Measurements from ENCODE around the gene APCS.

- no peak for TF ChIP-seq CTCF (conservative IDR thresholded peaks at IDR 0.05 in 1 of 2, IDR thresholded peaks at IDR 0.05 in 1 of 2; ENCODE audit: extremely low read depth in 1 of 2, insufficient read depth in 1 of 2, low read depth in 1 of 2, low read length in 2 of 2)
- no peak for TF ChIP-seq EZH2 (IDR thresholded peaks at IDR 0.05; ENCODE audit: borderline replicate concordance, low read length)
Measured at GRCh38 chr1:159584536-159584935, 3.1 kb upstream of the APCS start.

Measured in mammary epithelial cell (primary cell).